HCT116 (cell line): ENCODE measurements around the gene CACNA1C. TPM values are rescaled to one million over a fixed set of nuclear protein-coding genes. Genes with fewer than 3 reads are reported as not detected.

Experiments
- ATAC-seq: fragments of 200-7000 bp; cut with Tn5 transposase; 2 replicates; pipeline ENCODE4 v1.9.1; 2020; ENCODE audit warnings: mild to moderate bottlenecking, moderate library complexity
- BruUV-seq: library from RNA; stranded (reverse); fragments of 400-500 nt; replicated peaks from 2 replicates; lab custom pipeline; 2021; lab: Mats Ljungman, UMichigan
- CTCF ChIA-PET: fragments of 300-600 bp; sonication (Branson Sonifier 250); formaldehyde crosslinking; loops from one replicate; lab custom pipeline; 2021; ENCODE audit warnings: antibody characterized with exemption; lab: Charles Lee
- POLR2A ChIA-PET: fragments of 300-600, 350-600 bp; sonication (Branson Sonifier 250); formaldehyde crosslinking; loops from one replicate; lab custom pipeline; 2021; ENCODE audit warnings: antibody characterized with exemption; lab: Charles Lee
- RAD21 ChIA-PET, 2 experiments: fragments of 300-600 bp; sonication (Branson Sonifier 250); formaldehyde crosslinking; loops; one replicate each; lab custom pipeline; 2023; ENCODE audit warnings: low total read pairs in 2 of 2; ENCODE audit not compliant: uncharacterized antibody in 2 of 2, unreplicated experiment in 2 of 2, low non-redundant PET in 1 of 2; lab: Charles Lee
- DNase-seq: peaks from one replicate; pipeline ENCODE4 v3.0.0-alpha.2; 2010; ENCODE audit warnings: low read depth, low spot score
- H2AFZ ChIP-seq: fragments of 200-600 bp; shearing (Covaris generic), sonication (generic); 2 replicates; pipeline ENCODE4 v1.6.1; 2017; ENCODE audit warnings: low read depth, mixed run types, mixed read lengths, antibody characterized with exemption, low read length; ENCODE audit not compliant: poor library complexity, severe bottlenecking
- H3K27ac ChIP-seq: 2 replicates; pipeline ENCODE4 v1.5.1; 2012; ENCODE audit warnings: low read depth, low read length
- H3K27me3 ChIP-seq: fragments of 200-600 bp; sonication (generic); 2 replicates; pipeline ENCODE4 v1.6.1; 2016; ENCODE audit warnings: mixed run types, low read length, mixed read lengths; ENCODE audit not compliant: insufficient read depth
- H3K36me3 ChIP-seq, 2 experiments: fragments of 200-500 bp in 1 of 2; fragments of 200-600 bp in 1 of 2; sonication (Bioruptor generic) in 1 of 2; sonication (generic) in 1 of 2; 2 replicates each; pipeline versions ENCODE4 v1.5.1 to v1.6.1; 2014 to 2016; ENCODE audit warnings: low read length in 2 of 2, inconsistent platforms in 1 of 2, mixed read lengths in 1 of 2, mixed run types in 1 of 2; ENCODE audit not compliant: insufficient read depth in 2 of 2, control insufficient read depth in 1 of 2
- H3K4me1 ChIP-seq, 2 experiments: fragments of 200-600 bp in 1 of 2; sonication (generic) in 1 of 2; 2 replicates each; pipeline versions ENCODE4 v1.5.1 to v1.6.1; 2012 to 2017; ENCODE audit warnings: low read length in 2 of 2, inconsistent platforms in 1 of 2, mild to moderate bottlenecking in 1 of 2, mixed read lengths in 1 of 2, mixed run types in 1 of 2, moderate library complexity in 1 of 2; ENCODE audit not compliant: insufficient read depth in 2 of 2, control insufficient read depth in 1 of 2
- H3K4me2 ChIP-seq: fragments of 200-600 bp; sonication (generic); 2 replicates; pipeline ENCODE4 v1.6.1; 2017; ENCODE audit warnings: mixed run types, low read length, mixed read lengths
- H3K4me3 ChIP-seq, 2 experiments: fragments of 200-600 bp in 1 of 2; sonication (generic) in 1 of 2; replicated peaks in 1 of 2; 2 replicates each; pipeline ENCODE4 v1.5.1; 2011 to 2016; ENCODE audit warnings: low read length in 2 of 2, control low read depth in 1 of 2, low read depth in 1 of 2, mild to moderate bottlenecking in 1 of 2, mixed read lengths in 1 of 2, mixed run types in 1 of 2
- H3K79me2 ChIP-seq: fragments of 200-600 bp; sonication (generic); 2 replicates; pipeline ENCODE4 v1.6.1; 2017; ENCODE audit warnings: mild to moderate bottlenecking, mixed run types, low read length, moderate library complexity, mixed read lengths; ENCODE audit not compliant: insufficient read depth
- H3K9ac ChIP-seq: fragments of 200-600 bp; sonication (generic); 2 replicates; pipeline ENCODE4 v1.6.1; 2016; ENCODE audit warnings: low read length, mixed read lengths
- H3K9me2 ChIP-seq: fragments of 200-600 bp; sonication (generic), shearing (Covaris generic); 2 replicates; pipeline ENCODE4 v1.6.1; 2017; ENCODE audit warnings: mixed run types, mild to moderate bottlenecking, moderate library complexity; ENCODE audit not compliant: insufficient read depth
- H3K9me3 ChIP-seq, 2 experiments: fragments of 200-500 bp in 1 of 2; fragments of 200-600 bp in 1 of 2; sonication (Bioruptor generic) in 1 of 2; sonication (generic) in 1 of 2; 2 replicates each; pipeline ENCODE4 v1.6.1; 2014 to 2017; ENCODE audit warnings: low read length in 2 of 2, mixed read lengths in 2 of 2, inconsistent platforms in 1 of 2, low read depth in 1 of 2, mild to moderate bottlenecking in 1 of 2, mixed run types in 1 of 2, moderate library complexity in 1 of 2; ENCODE audit not compliant: control insufficient read depth in 1 of 2, insufficient read depth in 1 of 2
- H4K20me1 ChIP-seq: fragments of 200-600 bp; sonication (generic), shearing (Covaris generic); 2 replicates; pipeline ENCODE4 v1.6.1; 2017; ENCODE audit warnings: mixed run types, mild to moderate bottlenecking, moderate library complexity; ENCODE audit not compliant: insufficient read depth
- CBX3 ChIP-seq: IDR thresholded peaks from 2 replicates; pipeline ENCODE4 v1.6.1; 2012; ENCODE audit warnings: low read depth
- CTCF ChIP-seq, 3 experiments: fragments of 200-600 bp in 1 of 3; sonication (generic) in 1 of 3; IDR thresholded peaks in 2 of 3; conservative IDR thresholded peaks in 1 of 3; 2 replicates each; pipeline ENCODE4 v1.5.1; 2012 to 2017; ENCODE audit warnings: low read depth in 2 of 3, low read length in 2 of 3, antibody characterized with exemption in 1 of 3, borderline replicate concordance in 1 of 3, control low read depth in 1 of 3, mild to moderate bottlenecking in 1 of 3, mixed read lengths in 1 of 3, mixed run types in 1 of 3, moderate library complexity in 1 of 3; ENCODE audit not compliant: insufficient read depth in 1 of 3
- EZH2 ChIP-seq: fragments of 200-600 bp; sonication (generic); IDR thresholded peaks from 2 replicates; pipeline ENCODE4 v1.6.1; 2017; ENCODE audit warnings: antibody characterized with exemption, mixed run types
- EZH2phosphoT487 ChIP-seq: fragments of 200-600 bp; IDR thresholded peaks from 2 replicates; pipeline ENCODE4 v1.6.1; 2018; ENCODE audit warnings: antibody characterized with exemption, borderline replicate concordance
- FOSL1 ChIP-seq: IDR thresholded peaks from 2 replicates; pipeline ENCODE4 v1.6.1; 2012; ENCODE audit warnings: low read depth
- REST ChIP-seq: IDR thresholded peaks from 2 replicates; pipeline ENCODE4 v1.6.1; 2012; ENCODE audit warnings: low read depth
- SIN3A ChIP-seq: IDR thresholded peaks from 2 replicates; pipeline ENCODE4 v1.6.1; 2012; ENCODE audit warnings: low read depth
- SRF ChIP-seq: IDR thresholded peaks from 2 replicates; pipeline ENCODE4 v1.6.1; 2012; ENCODE audit warnings: low read depth
- YY1 ChIP-seq: IDR thresholded peaks from 2 replicates; pipeline ENCODE4 v1.6.1; 2011; ENCODE audit warnings: low read length, low read depth, moderate library complexity, mild to moderate bottlenecking; ENCODE audit not compliant: insufficient replicate concordance; ENCODE audit errors: extremely low read depth
- intact Hi-C: fragments of 100-400 bp; cut with micrococcal nuclease; formaldehyde crosslinking; loops from 2 replicates; pipeline ENCODE4 v1.10.0; 2022
- total RNA-seq: library from RNA; stranded (reverse); gene quantifications from one replicate; pipeline ENCODE4 v1.2.1, GENCODE V29; 2021; ENCODE audit not compliant: unreplicated experiment

The CACNA1C gene
- total RNA-seq, 1 experiment from 2014 or later, result 0.05 TPM

- H3K27me3 ChIP-seq, result peaks cover 7% of the 10 kb centered on the region; the same call in 1 of the 2 replicates
- H3K4me3 ChIP-seq, result no peak overlapping the region
- no peaks in the 10 kb centered on the region for H4K20me1 ChIP-seq
- no peaks in the 10 kb centered on the region for H3K9me2 ChIP-seq
- no peak overlapping the region for H3K27ac ChIP-seq
- RAD21 ChIA-PET, result no interaction called here
- BruUV-seq, result no TSS peak
- CTCF ChIA-PET, result no interaction called here
- no peak for TF ChIP-seq SIN3A
- no peak for TF ChIP-seq REST
- no peak for TF ChIP-seq CTCF (IDR thresholded peaks at IDR 0.05 in 2 of 3, conservative IDR thresholded peaks at IDR 0.05 in 1 of 3; ENCODE audit: borderline replicate concordance in 1 of 3, insufficient read depth in 1 of 3, low read depth in 2 of 3, low read length in 2 of 3)
- TF ChIP-seq YY1, result no peak
- no peak for TF ChIP-seq SRF
- TF ChIP-seq FOSL1, result no peak
- no peak for TF ChIP-seq CBX3
- no peak for TF ChIP-seq EZH2phosphoT487
- TF ChIP-seq EZH2, result no peak
- POLR2A ChIA-PET, result no interaction called here
- H3K79me2 ChIP-seq, result no peaks in the 10 kb centered on the region
- no peak overlapping the region for H3K9ac ChIP-seq
- no peak overlapping the region for H3K4me2 ChIP-seq
- ATAC-seq (no peak), DNase-seq (no peak)
- no peaks in the 10 kb centered on the region for H3K9me3 ChIP-seq
- no peaks in the 10 kb centered on the region for H3K36me3 ChIP-seq
- intact Hi-C loops, result no loop called here
- peaks cover 7 to 11% of the 10 kb centered on the region in 2 experiments for H3K4me1 ChIP-seq
- no peak overlapping the region for H2AFZ ChIP-seq
Measured at GRCh38 chr12:2323532-2324255, 270.9 kb downstream of the CACNA1C start.
